ENCODE results near the gene CRACR2B. TPM values are rescaled to one million over a fixed set of nuclear protein-coding genes. Genes with fewer than 3 reads are reported as not detected.
A peak's percentile ranks its signal among the peaks of the same experiment; 100 is the strongest.

Gene CRACR2B
- total and polyA plus RNA-seq, 10 of the 15 experiments (the other 5 are each of a cell fraction or from before 2014, with no cell fraction given), result 0.10 to 33.7 (median 12.7) TPM

DNA sequence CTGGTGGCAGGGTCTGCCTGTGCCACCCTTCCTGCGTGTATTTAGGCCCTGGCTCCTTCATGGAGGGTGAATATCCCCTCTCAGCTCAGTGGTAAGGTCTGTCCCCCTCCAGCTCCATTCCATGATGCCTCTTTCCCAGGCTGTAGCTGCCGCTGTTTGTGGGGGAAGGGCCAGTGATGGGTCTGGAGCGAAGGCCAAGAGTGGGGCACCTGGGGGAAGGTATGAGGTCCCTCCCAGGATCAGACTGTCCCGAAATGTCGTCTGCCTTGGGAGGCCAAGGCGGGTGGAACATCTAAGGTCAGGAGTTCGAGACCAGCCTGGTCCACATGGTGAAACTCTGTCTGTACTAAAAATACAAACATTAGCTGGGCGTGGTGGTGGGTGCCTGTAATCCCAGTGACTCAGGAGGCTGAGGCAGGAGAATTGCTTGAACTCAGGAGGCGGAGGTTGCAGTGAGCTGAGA lies 6.2 kb downstream of the CRACR2B start:
- 72% methylated on average over 9 of the region's 9 CpGs for WGBS (ENCODE audit: insufficient coverage, insufficient replicate concordance, low lambda C conversion rate, missing lambda C conversion rate)
- no peaks in the 10 kb centered on the region; a peak in 3 of 4 replicates for H3K27me3 ChIP-seq (replicated peaks in 1 of 2; ENCODE audit: control insufficient read depth in 2 of 2, insufficient read depth in 2 of 2, low read length in 1 of 2)
- FAIRE-seq (no peak), ATAC-seq (no peak), DNase-seq (ENCODE audit: low read depth, low spot score) (no peak)
- RAD21 ChIA-PET (ENCODE audit: unreplicated experiment), result interaction anchor here (1.0 kb wide), 1 partner anchor 9 kb away, joined by 3 read pairs; the partner anchor contains the start of gene TSPAN4
- H3K36me3 ChIP-seq (ENCODE audit: control insufficient read depth in 2 of 2, insufficient read depth in 2 of 2, low read length in 1 of 2), result peaks cover 0 to 13% of the 10 kb centered on the region in 2 experiments; a peak in 2 of 4 replicates
- intact Hi-C loops (cut with micrococcal nuclease; ENCODE audit: unreplicated experiment), result no loop called here
- H3K4me3 ChIP-seq, result no peak overlapping the region
- H4K20me1 ChIP-seq (ENCODE audit: control insufficient read depth, insufficient read depth), result no peaks in the 10 kb centered on the region
- CTCF ChIA-PET, result interaction anchor here (0.6 kb wide), 1 partner anchor 315 kb away, joined by 4 read pairs; no protein-coding TSS in a partner anchor
- in situ Hi-C loops (cut with MboI), result no loop called here
- H3K4me1 ChIP-seq (ENCODE audit: control insufficient read depth, insufficient read depth, low read length), result peaks cover 27% of the 10 kb centered on the region
- SMC1A ChIA-PET (ENCODE audit: uncharacterized antibody, unreplicated experiment), result no interaction called here
- BruUV-seq (replicated peaks), result no TSS peak
- no peak overlapping the region for H3K9ac ChIP-seq (ENCODE audit: control insufficient read depth, insufficient read depth, low read length)
- H2AFZ ChIP-seq (ENCODE audit: control insufficient read depth, low read depth, low read length), result no peak overlapping the region
- peak overlapping the region; percentile 89 for H3K4me2 ChIP-seq (ENCODE audit: control insufficient read depth, insufficient read depth)
- no peak overlapping the region for H3K27ac ChIP-seq (ENCODE audit: control insufficient read depth, insufficient read depth)
- H3K9me3 ChIP-seq (replicated peaks; ENCODE audit: control insufficient read depth, insufficient read depth, low read length), result no peaks in the 10 kb centered on the region
- H3K79me2 ChIP-seq (ENCODE audit: control insufficient read depth, insufficient read depth, low read length), result no peaks in the 10 kb centered on the region
- POLR2A ChIA-PET, result interaction anchor here (0.6 to 1.4 kb wide), 3 partner anchors 9 to 11 kb away, joined by 4 read pairs; partner anchors contain the start of genes POLR2L and TSPAN4
- no peak for TF ChIP-seq TCF12 (IDR thresholded peaks at IDR 0.05; ENCODE audit: low read depth, low read length)
- TF ChIP-seq CBX3 (IDR thresholded peaks at IDR 0.05; ENCODE audit: borderline replicate concordance, low read depth), result no peak
- TF ChIP-seq SMC3 (IDR thresholded peaks at IDR 0.05; ENCODE audit: borderline replicate concordance, low read length), result no peak
- no peak for TF ChIP-seq SMAD1 (IDR thresholded peaks at IDR 0.05; ENCODE audit: low read depth, partially characterized antibody)
- TF ChIP-seq, protein P1, sequence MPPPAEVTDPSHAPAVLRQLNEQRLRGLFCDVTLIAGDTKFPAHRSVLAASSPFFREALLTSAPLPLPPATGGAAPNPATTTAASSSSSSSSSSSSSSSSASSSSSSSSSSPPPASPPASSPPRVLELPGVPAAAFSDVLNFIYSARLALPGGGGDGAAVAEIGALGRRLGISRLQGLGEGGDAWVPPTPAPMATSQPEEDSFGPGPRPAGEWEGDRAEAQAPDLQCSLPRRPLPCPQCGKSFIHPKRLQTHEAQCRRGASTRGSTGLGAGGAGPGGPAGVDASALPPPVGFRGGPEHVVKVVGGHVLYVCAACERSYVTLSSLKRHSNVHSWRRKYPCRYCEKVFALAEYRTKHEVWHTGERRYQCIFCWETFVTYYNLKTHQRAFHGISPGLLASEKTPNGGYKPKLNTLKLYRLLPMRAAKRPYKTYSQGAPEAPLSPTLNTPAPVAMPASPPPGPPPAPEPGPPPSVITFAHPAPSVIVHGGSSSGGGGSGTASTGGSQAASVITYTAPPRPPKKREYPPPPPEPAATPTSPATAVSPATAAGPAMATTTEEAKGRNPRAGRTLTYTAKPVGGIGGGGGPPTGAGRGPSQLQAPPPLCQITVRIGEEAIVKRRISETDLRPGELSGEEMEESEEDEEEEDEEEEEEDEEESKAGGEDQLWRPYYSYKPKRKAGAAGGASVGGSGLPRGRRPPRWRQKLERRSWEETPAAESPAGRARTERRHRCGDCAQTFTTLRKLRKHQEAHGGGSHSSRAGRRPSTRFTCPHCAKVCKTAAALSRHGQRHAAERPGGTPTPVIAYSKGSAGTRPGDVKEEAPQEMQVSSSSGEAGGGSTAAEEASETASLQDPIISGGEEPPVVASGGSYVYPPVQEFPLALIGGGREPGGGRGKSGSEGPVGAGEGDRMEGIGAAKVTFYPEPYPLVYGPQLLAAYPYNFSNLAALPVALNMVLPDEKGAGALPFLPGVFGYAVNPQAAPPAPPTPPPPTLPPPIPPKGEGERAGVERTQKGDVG (CRISPR knock-in tag; IDR thresholded peaks at IDR 0.05), result no peak
- no peak for TF ChIP-seq IKZF1 (conservative IDR thresholded peaks at IDR 0.05)
- no peak for TF ChIP-seq BCLAF1 (IDR thresholded peaks at IDR 0.05)
- no peak for TF ChIP-seq BHLHE40 (IDR thresholded peaks at IDR 0.05; ENCODE audit: borderline replicate concordance in 1 of 2, low read depth in 2 of 2, low read length in 1 of 2)
- TF ChIP-seq BACH1 (IDR thresholded peaks at IDR 0.05; ENCODE audit: borderline replicate concordance), result no peak
- no peak for TF ChIP-seq TCF3 (IDR thresholded peaks at IDR 0.05; ENCODE audit: borderline replicate concordance, insufficient read depth, low read depth, low read length)
- TF ChIP-seq, protein P2, sequence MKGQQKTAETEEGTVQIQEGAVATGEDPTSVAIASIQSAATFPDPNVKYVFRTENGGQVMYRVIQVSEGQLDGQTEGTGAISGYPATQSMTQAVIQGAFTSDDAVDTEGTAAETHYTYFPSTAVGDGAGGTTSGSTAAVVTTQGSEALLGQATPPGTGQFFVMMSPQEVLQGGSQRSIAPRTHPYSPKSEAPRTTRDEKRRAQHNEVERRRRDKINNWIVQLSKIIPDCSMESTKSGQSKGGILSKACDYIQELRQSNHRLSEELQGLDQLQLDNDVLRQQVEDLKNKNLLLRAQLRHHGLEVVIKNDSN (IDR thresholded peaks at IDR 0.05; ENCODE audit: borderline replicate concordance, extremely low read length, insufficient read depth, low read depth, low read length), result no peak
- no peak for TF ChIP-seq PAX8 (IDR thresholded peaks at IDR 0.05)
- no peak for TF ChIP-seq MEF2A (IDR thresholded peaks at IDR 0.05; ENCODE audit: insufficient read depth, low read depth, low read length)
- no peak for TF ChIP-seq PBX3 (IDR thresholded peaks at IDR 0.05; ENCODE audit: insufficient replicate concordance, low read depth, low read length)
- TF ChIP-seq CREM (IDR thresholded peaks at IDR 0.05; ENCODE audit: low read depth), result no peak
- no peak for TF ChIP-seq SIN3A (IDR thresholded peaks at IDR 0.05; ENCODE audit: low read depth, low read length)
